Panc1 (cell line): ENCODE measurements around the gene SUCLG2.

Source experiments
- CTCF ChIP-seq: fragments of 450-650 bp; IDR thresholded peaks from 2 replicates; pipeline ENCODE4 v1.5.1; 2017; ENCODE audit warnings: mild to moderate bottlenecking
- POLR2AphosphoS5 ChIP-seq: IDR thresholded peaks from 2 replicates; pipeline ENCODE4 v1.6.1; 2012; ENCODE audit warnings: mild to moderate bottlenecking, low read depth, low read length, moderate library complexity
- REST ChIP-seq, 2 experiments: IDR thresholded peaks; 2 replicates each; pipeline ENCODE4 v1.6.1; 2011 to 2012; ENCODE audit warnings: low read depth in 2 of 2, control low read depth in 1 of 2, low read length in 1 of 2, mild to moderate bottlenecking in 1 of 2, moderate library complexity in 1 of 2; ENCODE audit not compliant: insufficient read depth in 1 of 2

- TF ChIP-seq CTCF, result no peak
- no peak for TF ChIP-seq POLR2AphosphoS5
- TF ChIP-seq REST (IDR thresholded peaks at IDR 0.05; ENCODE audit: insufficient read depth in 1 of 2, low read depth in 2 of 2, low read length in 1 of 2), result no peak
Measured at GRCh38 chr3:67509471-67510075, 144.8 kb downstream of the SUCLG2 start.
